Measurements from ENCODE around the gene SLBP.

Gene SLBP

DNA sequence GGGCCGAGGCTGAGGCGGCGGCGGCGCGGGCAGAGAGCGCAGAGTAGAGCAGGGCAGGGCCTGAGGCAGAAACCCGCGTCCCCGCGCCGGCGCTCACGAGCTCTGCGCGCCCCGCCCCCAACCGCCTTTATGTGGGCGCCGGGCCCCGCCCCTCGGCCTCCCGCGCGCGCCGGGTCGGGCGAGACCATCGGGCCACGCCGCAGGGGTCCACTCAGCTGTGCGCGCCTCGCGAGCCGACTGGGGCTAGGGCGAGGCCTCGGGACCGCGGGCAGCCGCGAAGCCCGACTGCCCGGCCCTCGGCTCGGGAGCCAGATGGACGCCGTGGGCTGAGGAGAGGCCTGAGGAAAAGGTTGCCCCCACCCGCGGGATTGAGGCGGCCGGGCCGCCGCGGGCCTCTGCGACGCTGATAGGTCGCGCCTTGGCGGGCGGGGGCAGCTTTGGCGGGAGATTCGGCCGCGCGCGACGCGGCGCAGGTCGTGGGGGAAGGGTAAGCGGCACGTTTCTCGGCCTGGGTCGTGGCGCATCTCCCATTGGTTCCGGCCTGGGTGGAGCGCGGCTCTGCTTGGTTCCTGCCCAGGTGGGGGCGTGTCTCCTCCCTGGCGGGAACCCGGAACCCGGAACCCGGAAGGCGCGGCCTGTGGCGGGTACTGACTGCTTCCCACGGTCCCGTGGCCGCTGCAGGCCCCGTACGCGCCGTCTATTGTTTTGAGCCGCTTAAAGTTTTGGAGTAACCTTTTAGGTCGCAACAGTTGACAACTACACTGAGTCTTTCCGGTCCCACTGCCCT is at the start of gene SLBP:
Gene SLBP, minus strand, starts transcription at position 104 of the 787 bp plus-strand sequence. CDS start 131 bp downstream, outside the sequence.
- DNase-seq: peak; percentile 97

DNA sequence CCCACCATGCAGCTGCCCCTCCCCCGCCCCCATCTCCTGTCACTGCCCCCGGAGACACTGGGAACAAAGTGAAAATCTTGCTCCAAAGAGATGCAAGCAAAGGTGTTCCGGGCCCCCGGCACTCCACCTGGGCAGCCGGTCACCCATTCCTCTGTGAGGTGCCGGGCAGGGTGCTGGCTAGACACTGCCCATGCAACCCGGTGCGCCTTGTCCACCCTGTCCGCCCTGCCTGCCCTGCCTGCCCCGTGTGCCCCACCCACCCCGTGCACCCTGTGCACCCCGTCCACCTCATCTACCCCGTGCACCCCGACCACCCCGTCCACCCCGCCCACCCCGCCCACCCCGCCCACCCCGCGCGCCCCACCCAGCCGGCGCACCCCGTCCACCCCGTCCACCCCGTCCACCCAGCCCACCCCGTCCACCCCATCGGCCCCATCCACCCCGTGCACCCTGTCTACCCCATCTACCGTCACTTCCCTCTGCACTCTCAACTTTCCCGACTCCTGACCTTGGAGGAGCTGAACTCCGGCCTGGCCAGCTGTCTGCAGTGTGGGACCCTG is 49.1 kb upstream of the SLBP start:
- no peak for DNase-seq

DNA sequence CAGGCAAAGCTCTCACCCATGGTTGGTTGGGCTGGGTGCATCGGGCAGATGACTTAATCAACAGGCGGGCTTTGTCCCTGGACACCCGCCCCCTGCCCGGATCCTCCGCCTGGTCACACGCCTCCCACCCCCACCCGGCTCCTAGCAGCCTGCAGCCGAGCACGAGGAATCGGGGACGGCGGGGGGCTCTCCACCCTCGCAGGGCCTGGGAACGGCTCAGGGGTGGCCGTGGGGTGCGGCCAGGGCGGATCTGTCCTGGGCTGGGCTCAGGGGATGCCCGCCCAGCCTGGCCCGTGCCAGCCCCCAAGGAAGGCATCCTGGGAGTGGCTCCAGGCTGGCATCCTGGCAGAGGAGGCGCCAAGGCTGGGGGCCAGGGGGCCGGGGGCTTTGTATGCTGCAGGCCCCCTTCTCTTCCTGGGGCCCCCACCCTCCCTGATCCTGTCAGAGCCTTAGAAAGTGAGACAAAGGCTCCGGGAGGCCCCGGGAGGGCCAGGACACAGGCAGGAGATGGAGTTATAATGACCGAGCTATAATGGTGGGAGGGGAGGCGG is 48.5 kb upstream of the SLBP start:
- DNase-seq: no peak

DNA sequence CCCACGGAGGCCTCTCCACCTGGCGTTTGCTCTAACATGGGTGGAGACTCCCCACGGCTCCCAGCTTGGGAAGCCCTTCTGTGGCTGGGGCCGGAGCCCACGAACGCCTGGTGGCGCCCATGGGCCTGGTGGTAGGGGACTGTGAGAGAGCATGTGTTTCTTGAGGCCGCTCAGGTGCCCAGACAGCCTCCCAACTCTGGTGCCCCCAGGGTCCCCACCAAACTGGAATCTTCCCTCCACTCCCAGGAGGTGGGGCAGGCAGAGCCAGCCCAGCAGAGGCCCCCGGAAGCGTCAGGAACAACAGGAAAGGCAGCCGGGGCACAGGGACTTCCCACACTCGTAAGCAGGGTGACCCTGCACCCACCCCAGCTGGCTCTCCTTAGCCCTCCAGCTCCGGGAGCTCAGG is 47.7 kb upstream of the SLBP start:
- DNase-seq: no peak

DNA sequence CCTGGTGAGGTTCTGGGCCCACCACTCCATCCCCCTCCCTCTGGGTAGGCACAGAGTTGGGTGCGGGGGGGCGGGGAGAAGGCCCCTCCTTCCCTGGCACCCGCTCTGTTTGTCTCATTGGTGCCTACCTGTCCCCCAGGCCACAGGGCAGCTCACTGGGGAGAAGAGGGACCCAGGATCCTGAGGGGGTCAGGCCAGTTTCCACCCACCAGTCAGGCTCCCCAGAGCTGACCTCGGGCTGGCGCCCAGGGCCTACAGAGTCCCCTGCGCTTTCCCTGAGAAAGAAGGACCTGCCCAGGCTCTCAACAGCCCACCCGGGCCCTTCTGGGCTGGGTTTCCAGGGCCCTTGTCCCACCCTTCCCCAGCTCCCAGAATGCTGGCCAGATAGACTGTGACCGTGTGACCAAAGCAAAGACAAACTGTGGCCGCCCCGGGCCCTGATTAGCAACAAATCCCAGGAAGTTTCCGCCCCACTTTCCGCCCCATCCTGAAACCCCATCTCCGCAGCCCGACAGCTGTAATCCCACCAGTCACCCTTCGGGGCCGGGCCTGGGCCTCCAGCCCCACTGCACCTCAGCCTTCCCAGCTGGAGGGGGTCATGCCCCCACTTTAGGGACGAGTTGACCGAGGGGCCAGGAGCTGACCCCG is 47.2 kb upstream of the SLBP start:
- no peak for DNase-seq

DNA sequence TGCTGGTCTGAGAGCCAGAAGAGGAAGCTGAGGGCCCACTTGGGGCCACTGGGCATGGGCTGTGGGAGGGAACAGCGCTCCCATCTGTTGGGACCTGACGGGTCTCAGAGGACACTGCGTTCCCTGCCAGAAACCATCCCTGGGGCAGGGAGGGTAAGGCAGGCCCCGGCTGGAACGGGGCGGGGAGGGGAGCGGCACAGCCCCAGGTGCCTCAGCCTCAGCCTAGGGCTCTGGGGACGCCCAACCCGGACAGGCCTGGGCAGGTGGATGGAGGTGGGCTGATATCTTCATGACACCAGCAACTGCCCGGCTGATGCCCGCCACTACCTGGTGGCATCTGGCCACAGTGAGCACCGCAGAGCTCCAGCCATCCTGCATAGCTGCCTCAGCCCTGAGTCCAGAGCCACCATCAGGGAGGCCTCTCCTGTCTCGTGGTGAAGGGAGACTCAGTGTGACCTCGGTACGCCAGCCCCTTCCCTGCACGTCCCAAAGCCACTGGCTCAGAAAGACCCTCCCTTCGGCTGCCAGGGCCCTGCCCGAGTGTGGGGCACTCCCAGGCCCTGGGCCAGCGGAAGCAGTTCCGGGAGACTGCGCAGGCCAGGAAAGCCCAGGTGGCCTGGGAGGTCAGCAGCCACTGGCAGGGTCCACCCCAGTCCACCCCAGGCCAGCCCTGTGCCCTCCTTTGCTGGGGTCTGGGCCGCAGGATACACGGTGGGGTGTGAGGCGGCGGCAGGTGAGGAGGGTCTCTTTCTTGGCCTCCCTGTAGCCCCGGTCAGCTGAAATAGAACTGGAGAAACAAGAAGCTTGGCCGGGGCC is 46.4 kb upstream of the SLBP start:
- no peak for DNase-seq

DNA sequence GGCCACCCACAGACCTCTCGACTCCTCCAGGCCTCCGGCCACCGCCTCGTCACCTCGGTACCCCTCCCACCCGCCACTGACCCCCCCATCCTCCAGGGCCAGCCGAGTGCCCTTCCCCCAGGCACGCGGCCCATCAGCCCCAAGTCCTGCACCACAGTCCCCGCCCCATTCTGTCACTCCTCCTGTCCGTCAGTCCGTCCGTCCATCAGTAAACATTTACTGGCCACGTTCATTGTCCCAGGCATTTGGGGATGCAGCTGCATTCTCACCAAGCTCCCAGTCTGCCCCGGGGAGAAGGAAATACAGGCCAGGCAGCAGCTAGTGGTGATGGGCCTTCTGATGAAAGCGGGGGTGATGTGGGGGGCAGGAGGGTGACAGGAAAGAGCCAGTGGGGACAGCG is 45.7 kb upstream of the SLBP start:
- DNase-seq: no peak

DNA sequence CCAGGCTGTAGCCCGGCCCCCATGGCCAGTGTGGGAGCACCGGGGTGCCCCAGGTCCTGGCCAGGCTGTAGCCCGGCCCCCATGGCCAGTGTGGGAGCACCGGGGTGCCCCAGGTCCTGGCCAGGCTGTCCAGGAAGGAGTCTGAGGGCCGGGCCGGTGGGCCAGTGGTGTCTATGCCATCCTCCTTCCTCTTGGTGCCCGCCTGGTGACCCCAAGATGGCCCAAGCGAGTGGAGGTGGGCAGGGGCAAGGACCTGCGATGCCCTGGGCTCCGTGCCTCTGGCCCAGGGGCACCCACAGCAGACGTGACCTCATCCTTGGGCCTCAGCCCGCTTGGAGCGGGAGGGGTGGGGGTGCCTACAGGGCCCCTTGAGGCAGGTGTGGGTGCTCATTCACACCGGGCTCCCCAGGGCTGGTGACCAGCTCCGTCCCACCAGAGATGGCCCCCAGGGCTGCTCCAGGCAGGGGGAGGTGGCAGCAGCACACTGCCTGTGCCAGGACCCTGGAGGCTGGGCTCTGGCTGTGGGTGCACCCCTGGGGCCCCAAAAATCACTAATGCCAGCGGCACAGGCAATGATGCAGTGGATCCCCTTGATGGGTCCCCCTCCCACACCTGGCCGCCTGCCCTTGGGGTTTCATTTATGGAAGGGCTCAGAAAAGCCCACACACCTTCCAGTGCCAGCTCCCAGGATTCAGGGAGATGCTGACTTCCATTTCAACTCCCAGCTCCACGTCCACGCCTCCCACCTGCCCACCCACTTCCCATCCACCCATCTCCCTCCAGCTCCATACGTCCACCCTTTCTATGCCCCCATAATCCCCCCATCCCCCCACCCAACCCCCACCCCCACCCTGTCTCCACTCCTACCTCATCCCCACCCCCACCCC is 45.0 kb upstream of the SLBP start:
- no peak for DNase-seq

DNA sequence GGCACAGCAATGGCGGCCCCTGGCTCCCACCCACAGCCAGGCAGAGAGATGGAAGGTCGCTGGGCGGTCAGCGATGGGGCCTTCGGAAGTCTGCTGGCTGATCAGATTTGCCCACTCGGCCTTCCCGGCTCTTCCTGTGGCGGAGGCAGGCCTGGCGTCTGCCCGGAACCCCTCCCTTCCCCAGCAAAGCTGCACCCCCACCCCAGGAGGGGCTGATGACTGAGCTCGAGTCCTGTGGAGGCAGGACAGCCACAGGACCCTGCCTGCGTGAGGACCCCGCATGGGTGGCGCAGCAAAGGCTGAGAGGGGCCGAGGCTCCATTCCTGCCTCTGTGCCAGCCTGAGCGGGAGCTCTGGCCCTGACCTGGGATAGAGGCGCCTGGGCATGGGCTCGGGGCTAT is 44.0 kb upstream of the SLBP start:
- no peak for DNase-seq

DNA sequence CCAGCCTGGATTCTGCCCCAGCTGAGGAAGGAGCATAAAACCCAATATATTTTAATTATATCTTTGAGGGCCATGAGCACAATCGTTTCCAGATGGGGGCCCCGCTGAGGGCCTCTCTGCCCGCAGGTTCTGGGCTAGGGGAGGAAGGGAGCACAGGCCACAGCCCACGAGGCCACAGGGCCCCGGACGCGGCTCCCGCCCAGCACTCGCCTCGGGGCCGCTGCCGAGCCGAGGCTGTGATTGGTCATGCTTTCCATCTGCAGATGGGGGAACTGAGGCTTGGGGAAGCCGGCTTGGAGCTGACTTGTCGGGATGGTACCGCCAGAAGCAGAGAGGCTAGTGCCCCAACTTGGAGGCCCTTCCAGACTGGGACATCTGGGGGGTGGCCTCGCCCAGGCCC is 43.2 kb upstream of the SLBP start:
- no peak for DNase-seq

DNA sequence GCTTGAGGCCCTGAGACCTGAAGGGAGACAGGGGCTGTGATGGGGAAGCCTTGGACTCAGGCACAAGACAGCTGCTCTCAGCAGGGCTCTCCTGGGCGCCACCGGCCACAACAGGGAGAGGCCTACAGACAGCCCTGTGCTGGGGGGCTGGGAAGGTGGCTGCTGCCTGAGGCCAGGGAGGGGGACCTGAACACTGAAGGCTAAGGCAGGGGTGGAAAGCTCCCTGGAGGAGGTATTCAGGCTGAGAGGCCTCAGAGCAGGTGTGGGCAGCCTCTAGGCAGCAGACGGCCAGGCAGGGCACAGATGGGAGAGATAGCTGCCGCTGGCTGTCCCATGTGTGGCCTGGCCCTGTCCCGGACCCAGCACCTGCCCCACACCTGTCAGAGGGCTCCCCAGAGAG is 42.2 kb upstream of the SLBP start:
- no peak for DNase-seq

DNA sequence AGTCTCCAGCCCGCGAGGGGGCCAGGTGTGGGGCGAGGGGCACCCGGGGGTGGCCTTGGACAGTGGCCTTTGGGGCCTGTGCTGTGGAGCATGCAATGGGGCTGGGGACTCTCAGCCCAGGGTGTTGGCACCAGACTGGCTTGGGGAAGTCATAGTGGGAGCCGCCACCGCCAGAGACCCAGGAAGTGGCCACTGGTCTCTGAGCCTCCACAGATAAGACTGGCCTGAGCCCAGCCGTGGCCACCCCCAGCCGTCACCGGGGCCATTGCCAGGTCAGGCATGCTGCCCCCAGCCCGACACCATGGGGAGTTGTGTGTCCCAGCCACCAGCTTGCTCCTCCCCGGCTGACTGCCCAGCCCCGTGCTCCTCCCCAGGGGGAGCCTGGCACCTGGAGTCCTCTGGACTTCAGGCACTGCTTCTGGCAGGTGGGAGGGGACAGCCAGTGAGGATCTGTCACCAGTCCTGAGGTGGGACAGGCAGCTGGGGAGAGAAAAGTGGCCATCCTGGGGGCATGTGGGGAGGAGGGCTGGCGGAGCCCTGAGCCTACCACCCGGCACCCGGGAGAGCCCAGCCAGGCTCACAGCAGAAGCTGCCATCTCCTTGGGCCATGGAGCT is 41.7 kb upstream of the SLBP start:
- DNase-seq: no peak

DNA sequence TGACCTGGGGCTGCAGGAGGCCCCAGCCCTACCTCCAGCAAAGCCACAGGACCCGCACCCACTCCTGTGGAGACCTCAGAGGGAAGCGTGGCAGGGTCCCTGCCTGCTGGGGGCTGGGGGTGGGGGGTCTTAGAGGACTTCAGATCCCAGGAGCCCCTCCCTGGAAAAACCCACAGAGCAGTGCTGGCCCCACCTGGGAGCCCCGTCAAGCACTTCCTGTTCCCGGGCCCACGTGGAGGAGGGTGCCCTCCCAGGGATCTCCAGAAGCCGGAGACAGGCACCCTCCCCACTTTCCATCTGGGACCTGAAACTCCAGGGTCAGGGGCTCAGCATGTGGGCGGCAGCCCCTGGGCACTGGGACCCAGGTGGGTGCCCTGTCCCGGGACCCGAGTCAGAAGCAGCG is 41.2 kb upstream of the SLBP start:
- DNase-seq: no peak

DNA sequence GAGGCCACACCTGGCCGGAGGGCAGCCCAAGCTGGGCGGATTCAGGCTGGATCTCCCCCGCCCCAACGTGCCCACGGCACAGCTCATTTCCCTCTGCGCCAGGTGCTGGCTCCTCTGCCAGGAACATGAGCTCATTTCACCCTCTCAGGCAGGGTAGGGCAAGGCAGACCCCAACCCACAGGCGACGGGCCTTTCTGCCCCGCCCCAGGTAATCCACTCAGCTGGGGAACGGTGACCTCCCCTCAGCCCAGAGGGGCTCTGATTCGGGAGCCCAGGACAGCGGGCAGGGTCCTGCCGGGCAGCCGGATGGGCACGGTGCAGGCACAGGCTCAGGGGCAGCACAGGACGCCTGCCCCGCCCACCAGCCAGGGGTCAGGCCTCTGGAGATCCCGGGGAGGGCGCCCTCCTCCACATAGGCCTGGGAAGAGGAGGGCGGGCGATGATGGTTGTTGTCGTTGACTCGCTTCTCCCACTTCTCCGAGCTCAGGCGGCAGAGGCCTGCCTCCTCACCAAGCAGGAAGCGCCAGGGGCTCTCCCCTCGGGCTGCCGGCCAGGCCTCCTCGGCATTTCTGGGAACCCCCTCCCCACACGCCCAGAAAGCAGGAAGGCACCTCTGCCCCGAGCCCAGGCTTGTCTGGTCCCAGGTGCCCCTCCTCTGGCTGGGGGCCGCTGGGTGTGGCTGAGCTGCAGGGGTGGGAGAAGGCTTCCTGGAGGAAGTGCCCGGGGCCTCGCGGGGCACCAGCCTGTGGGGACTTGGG is 40.3 kb upstream of the SLBP start:
- DNase-seq: peak; percentile 51

DNA sequence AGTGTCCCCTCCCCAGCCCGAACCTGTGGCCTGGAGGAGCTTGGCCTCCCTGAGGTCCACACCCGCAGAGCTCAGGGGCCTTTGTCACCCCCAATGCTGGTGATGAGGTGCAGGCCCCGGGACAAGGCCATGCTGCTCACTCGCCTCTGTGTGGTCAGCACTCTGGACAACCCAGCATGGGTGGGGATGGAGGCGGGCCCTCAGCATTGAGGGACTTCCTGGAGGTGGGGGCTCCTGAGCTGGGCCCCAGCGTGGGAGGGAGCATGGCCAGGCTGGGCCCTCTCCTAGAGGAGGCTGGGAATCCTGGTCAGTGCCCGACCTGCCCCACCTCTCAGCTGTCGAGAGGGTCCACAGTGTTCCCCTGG is 39.8 kb upstream of the SLBP start:
- no peak for DNase-seq

DNA sequence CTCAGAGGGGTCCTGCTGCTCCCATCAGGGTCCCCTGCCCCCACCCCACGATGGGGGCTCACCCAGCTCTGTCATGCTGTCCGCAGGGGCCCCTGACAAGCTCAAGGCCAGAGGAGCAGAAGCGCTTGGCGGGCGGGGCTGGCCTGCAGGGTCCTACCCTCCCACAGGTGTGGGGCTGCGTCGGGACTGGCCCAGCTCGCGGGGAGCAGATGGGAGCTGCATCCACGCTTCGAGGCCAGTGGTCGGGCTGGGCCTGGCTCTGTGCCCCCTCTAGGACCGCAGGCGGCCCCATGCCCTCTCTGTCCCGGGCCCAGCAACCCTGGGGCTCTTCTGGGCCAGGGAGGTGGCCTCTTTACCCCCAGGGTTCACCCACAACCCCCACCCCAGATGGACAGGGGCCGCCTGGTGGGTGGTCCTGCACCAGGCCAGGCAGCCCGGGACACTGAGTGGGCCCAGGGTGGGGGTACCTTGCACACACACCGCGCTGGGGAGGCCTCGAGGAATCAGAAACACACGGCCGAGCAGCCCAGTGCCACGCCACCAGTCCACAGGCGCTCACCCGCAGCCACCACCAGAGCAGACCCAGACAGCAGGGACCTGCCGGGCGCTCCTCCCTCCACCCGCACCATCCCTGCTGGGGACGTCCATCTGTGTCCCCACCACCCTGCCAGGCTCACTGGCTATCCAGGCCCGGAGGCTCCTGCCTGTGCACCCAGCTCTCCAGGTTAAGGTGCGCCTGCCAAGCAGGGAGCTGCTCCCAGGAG is 39.2 kb upstream of the SLBP start:
- DNase-seq: no peak

DNA sequence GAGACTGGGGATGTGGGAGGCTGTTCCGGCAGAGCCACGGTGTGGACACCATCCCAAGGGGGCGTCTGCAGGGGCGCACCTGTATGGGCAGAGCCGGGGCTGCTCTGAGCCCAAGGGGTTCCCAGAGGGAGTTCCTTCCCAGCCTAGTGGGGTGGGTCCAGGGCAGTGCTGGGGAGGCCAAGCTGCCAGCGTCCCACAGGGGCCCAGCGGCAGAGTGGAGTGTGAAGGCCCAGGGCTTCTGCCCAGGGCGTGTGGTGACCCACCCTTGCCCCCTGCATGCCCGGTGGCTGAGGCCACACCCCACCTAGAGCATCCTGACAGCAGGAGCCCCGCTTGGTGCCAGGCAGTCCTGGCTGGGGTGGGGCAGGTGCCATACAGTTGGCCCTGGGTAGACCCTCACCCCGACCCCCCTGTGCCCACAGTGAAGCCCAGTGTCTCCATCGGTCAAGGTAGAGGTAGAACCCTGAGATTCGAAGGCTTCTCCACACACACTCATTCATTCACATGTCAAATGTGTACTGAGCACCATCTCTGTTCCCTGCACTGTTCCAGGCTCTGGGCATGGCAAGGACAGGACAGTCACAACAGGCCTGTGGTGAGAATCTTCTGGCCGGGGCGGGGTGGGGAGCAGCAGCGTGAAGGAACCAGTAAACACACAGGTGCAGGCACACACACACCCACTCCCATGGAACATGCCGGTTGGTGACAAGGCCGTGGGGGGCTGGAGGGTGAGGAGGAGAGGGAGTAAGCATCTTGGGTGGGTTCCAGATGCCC is 38.4 kb upstream of the SLBP start:
- no peak for DNase-seq

DNA sequence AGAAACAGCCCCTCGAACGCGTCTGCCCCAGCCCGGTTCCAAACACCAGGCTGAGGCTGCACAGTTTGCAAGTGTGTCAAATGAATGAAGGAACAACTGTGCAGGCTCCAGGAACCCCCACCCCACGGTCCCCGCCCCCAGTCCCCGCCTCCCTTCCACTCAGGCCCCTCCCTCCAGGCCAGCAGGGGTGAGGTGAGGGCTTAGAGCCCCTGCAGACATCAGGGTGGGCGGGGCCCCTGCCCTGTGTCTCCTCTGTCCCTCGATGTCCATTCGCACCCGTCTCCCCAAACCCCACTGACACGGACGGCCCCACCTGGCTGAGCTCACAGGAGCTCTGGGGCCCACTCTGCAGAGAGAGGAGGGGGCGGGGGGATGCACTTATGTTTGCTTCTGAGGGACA is 37.7 kb upstream of the SLBP start:
- no peak for DNase-seq

DNA sequence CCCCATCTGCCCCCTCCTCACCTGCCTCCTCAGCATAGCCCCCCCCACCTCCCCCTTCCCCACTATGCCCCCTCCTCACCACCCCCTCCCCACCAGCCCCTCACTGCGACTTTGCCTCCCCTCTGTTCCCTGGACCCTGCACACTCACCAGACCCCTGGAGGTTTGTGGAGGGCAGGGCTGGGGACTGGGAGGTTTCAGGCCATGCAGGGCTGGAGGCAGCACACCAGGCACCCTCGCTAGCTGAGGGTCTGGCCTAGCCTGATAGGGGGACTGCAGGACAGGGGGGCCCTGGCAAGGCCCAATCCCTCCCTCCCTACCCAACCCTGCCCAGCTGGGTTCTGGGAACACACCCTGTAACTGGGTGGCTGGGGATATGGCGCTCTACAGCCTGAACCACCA is 37.3 kb upstream of the SLBP start:
- DNase-seq: no peak
